Caco-2 (cell line): Measurements from ENCODE around the gene NUDCD2. TPM values are rescaled to one million over a fixed set of nuclear protein-coding genes. Genes with fewer than 3 reads are reported as not detected.
A peak's percentile ranks its signal among the peaks of the same experiment; 100 is the strongest.

Experiments used
- BruUV-seq: library from RNA; stranded (reverse); fragments of 400-500 nt; replicated peaks from 2 replicates; lab custom pipeline; 2021; lab: Mats Ljungman, UMichigan
- CTCF ChIA-PET: fragments of 300-600 bp; sonication (Branson Sonifier 250); formaldehyde crosslinking; loops from one replicate; lab custom pipeline; 2022; ENCODE audit warnings: antibody characterized with exemption; lab: Charles Lee
- POLR2A ChIA-PET: fragments of 300-600 bp; sonication (Branson Sonifier 250); formaldehyde crosslinking; loops from one replicate; lab custom pipeline; 2022; ENCODE audit warnings: antibody characterized with exemption; lab: Charles Lee
- DNase-seq, 2 experiments: peaks; one replicate each; pipeline versions ENCODE4 v3.0.0 to v3.0.0-alpha.2; 2020 to 2022
- H3K27me3 ChIP-seq: replicated peaks from 2 replicates; pipeline ENCODE4 v1.6.0; 2011; ENCODE audit warnings: low read length; ENCODE audit not compliant: control insufficient read depth, insufficient read depth
- H3K36me3 ChIP-seq: 2 replicates; pipeline ENCODE4 v1.5.1; 2011; ENCODE audit warnings: low read length; ENCODE audit not compliant: control insufficient read depth, insufficient read depth
- H3K4me1 ChIP-seq: fragments of 250-450 bp; sonication (Bioruptor Pico); 2 replicates; pipeline ENCODE4 v1.5.1; 2020; ENCODE audit warnings: mild to moderate bottlenecking
- H3K4me3 ChIP-seq: 2 replicates; pipeline ENCODE4 v1.5.1; 2011; ENCODE audit warnings: low read depth, mild to moderate bottlenecking, control low read depth, low read length
- H3K9me3 ChIP-seq: fragments of 250-450 bp; sonication (Bioruptor Pico); 2 replicates; pipeline ENCODE4 v1.5.1; 2020; ENCODE audit warnings: mild to moderate bottlenecking, moderate library complexity
- H3K27ac Mint-ChIP-seq: one replicate; pipeline ENCODE4 v1.8.0; 2022; ENCODE audit warnings: mixed read lengths; ENCODE audit not compliant: unreplicated experiment
- H3K27me3 Mint-ChIP-seq: one replicate; pipeline ENCODE4 v1.8.0; 2022; ENCODE audit warnings: mixed read lengths; ENCODE audit not compliant: insufficient read depth, unreplicated experiment
- H3K36me3 Mint-ChIP-seq: one replicate; pipeline ENCODE4 v1.8.0; 2022; ENCODE audit warnings: mild to moderate bottlenecking, mixed read lengths; ENCODE audit not compliant: insufficient read depth, unreplicated experiment
- H3K4me1 Mint-ChIP-seq: one replicate; pipeline ENCODE4 v1.8.0; 2022; ENCODE audit warnings: low read depth, mixed read lengths; ENCODE audit not compliant: unreplicated experiment
- H3K4me3 Mint-ChIP-seq: one replicate; pipeline ENCODE4 v1.8.0; 2022; ENCODE audit warnings: mild to moderate bottlenecking, moderate library complexity, mixed read lengths; ENCODE audit not compliant: unreplicated experiment
- H3K9me3 Mint-ChIP-seq: one replicate; pipeline ENCODE4 v1.8.0; 2022; ENCODE audit warnings: mixed read lengths; ENCODE audit not compliant: unreplicated experiment
- CTCF ChIP-seq, 2 experiments: fragments of 200-600 bp in 1 of 2; IDR thresholded peaks; 1 replicate in 1 of 2; 2 replicates in 1 of 2; pipeline versions ENCODE4 v1.5.1 to v1.8.0; 2011 to 2022; ENCODE audit warnings: antibody characterized with exemption in 1 of 2, control low read depth in 1 of 2, inconsistent platforms in 1 of 2, low read depth in 1 of 2, low read length in 1 of 2, mild to moderate bottlenecking in 1 of 2, moderate library complexity in 1 of 2; ENCODE audit not compliant: insufficient read depth in 1 of 2, severe bottlenecking in 1 of 2, unreplicated experiment in 1 of 2
- intact Hi-C: fragments of 100-400 bp; cut with micrococcal nuclease; formaldehyde crosslinking; loops from one replicate; pipeline ENCODE4 v1.10.0; 2022; ENCODE audit not compliant: unreplicated experiment
- total RNA-seq: library from RNA; stranded (reverse); gene quantifications from 2 replicates; pipeline ENCODE4 v1.2.3, GENCODE V29; 2022

Gene NUDCD2
- total RNA-seq, 1 experiment from 2014 or later: 50.0 TPM

DNA sequence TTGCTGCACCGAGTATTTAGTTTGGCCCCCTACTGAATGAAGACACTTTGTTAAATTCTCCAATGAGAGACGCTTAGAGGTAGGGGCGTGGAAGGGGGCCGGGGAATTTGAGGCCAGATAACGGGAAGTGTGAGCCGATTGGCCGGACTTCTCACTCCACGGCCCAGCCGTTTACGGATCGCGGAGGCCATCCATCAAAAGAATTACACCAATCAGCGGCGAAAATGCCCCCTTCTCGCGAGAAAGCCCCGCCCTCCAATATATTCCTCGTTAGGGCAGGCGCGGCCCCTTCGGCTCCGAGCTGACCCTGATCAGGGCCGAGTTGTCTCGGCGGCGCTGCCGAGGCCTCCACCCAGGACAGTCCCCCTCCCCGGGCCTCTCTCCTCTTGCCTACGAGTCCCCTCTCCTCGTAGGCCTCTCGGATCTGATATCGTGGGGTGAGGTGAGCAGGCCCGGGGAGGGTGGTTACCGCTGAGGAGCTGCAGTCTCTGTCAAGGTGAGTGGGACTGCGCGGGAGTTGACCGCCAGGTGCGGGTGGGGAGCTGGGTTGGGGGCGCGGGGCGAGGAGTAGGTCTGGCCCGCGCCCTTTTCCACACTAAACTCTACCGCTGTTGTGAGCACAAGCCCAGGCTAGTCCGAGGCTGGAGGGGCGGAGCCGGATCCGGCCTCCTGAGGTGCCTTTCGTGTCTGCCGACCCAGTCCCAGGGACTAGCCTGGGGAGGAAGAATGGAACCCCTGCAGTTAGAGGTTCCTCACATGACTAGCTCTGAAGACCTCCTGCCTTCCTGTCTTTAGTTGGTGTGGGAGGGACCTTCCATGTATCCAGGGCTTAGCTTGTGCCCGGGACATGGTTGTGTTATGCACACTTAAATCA is 22.4 kb downstream of the NUDCD2 start, which contains the start of gene CCNG1:
TSS of gene CCNG1 (plus strand) at position 287 of the 874 bp plus-strand sequence. CDS start 1,662 bp downstream, outside the sequence.
- peak in 1 of 2 experiments; percentile 1 for TF ChIP-seq CTCF (IDR thresholded peaks at IDR 0.05; ENCODE audit: insufficient read depth in 1 of 2, low read depth in 1 of 2, low read length in 1 of 2, severe bottlenecking in 1 of 2, unreplicated experiment in 1 of 2)
- Histone ChIP-seq H3K36me3 (peaks cover 2% of the 10 kb centered on the region; the same call in 1 of the 2 replicates), H3K27me3 (no peaks in the 10 kb centered on the region), H3K4me1 (peaks cover 7% of the 10 kb centered on the region; the same call in 1 of the 2 replicates), H3K4me3 (peak within 1 kb of the TSS; percentile 74), H3K9me3 (no peaks in the 10 kb centered on the region)
- DNase-seq: peak; percentile 97 to 98
- ChIA-PET CTCF (interaction anchor here (1.2 to 1.6 kb wide), 2 partner anchors 22 to 29 kb away, joined by 4 to 9 read pairs; partner anchors contain the start of genes HMMR and NUDCD2), POLR2A (interaction anchor here (1.0 to 3.4 kb wide), 2 partner anchors 22 to 68 kb away, joined by 3 to 120 read pairs; partner anchors contain the start of genes HMMR, MAT2B and NUDCD2)
- Mint-ChIP-seq H3K27ac (peak within 1 kb of the TSS; percentile 89), H3K4me3 (peak within 1 kb of the TSS; percentile 90), H3K9me3 (no peaks in the 10 kb centered on the region), H3K4me1 (peaks cover 8% of the 10 kb centered on the region), H3K36me3 (peaks cover 46% of the 10 kb centered on the region), H3K27me3 (no peaks in the 10 kb centered on the region)
- intact Hi-C loops: loop anchor here (1.0 to 2.0 kb wide), 3 partner anchors 23 to 66 kb away; partner anchors contain the start of genes HMMR and NUDCD2
- no TSS peak for BruUV-seq

GRCh38 chr5:163437011-163437308 is 22.9 kb downstream of the NUDCD2 start:
- H3K4me1 Mint-ChIP-seq: peaks cover 8% of the 10 kb centered on the region
- Histone ChIP-seq H3K27me3 (no peaks in the 10 kb centered on the region), H3K4me1 (peaks cover 7% of the 10 kb centered on the region; the same call in 1 of the 2 replicates), H3K36me3 (peaks cover 2% of the 10 kb centered on the region; the same call in 1 of the 2 replicates), H3K9me3 (no peaks in the 10 kb centered on the region), H3K4me3 (peak overlapping the region; percentile 35)
- peaks cover 41% of the 10 kb centered on the region for H3K36me3 Mint-ChIP-seq
- H3K4me3 Mint-ChIP-seq: peak overlapping the region; percentile 90
- BruUV-seq: no TSS peak
- intact Hi-C loops: loop anchor here (1.0 to 2.0 kb wide), 3 partner anchors 23 to 66 kb away; partner anchors contain the start of genes HMMR and NUDCD2
- ChIA-PET POLR2A (interaction anchor here (3.4 kb wide), 1 partner anchor 23 kb away, joined by 120 read pairs; the partner anchor contains the start of genes HMMR and NUDCD2), CTCF (interaction anchor here (1.2 kb wide), 1 partner anchor 28 kb away, joined by 4 read pairs; no protein-coding TSS in a partner anchor)
- no peak for TF ChIP-seq CTCF (IDR thresholded peaks at IDR 0.05; ENCODE audit: insufficient read depth in 1 of 2, low read depth in 1 of 2, low read length in 1 of 2, severe bottlenecking in 1 of 2, unreplicated experiment in 1 of 2)
- H3K27me3 Mint-ChIP-seq: no peaks in the 10 kb centered on the region
- H3K9me3 Mint-ChIP-seq: no peaks in the 10 kb centered on the region
- H3K27ac Mint-ChIP-seq: peak overlapping the region; percentile 89
- DNase-seq: no peak

DNA sequence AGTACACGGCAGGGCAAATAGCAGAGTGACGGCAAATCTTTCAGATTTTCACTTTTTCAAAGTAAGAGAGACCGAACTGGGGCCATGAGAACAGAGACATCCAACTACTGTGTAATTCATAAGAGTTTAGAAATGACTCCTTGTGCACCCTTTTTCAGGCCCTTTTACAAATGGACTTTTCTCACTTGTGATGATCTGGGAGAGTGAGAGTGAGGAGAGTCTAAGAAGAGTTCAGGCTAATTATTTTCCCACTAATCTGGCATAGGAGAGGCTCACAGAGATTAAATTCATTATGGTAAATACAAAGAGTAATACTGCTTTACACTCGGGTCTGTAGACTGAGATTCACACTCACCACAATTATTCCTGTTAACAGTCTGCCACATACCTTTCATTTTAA is 23.4 kb downstream of the NUDCD2 start:
- peaks cover 41% of the 10 kb centered on the region for H3K36me3 Mint-ChIP-seq
- ChIA-PET POLR2A (no interaction called here), CTCF (no interaction called here)
- Histone ChIP-seq H3K4me3 (peak overlapping the region; percentile 35), H3K4me1 (peaks cover 7% of the 10 kb centered on the region; the same call in 1 of the 2 replicates), H3K27me3 (no peaks in the 10 kb centered on the region), H3K36me3 (peaks cover 2% of the 10 kb centered on the region; the same call in 1 of the 2 replicates), H3K9me3 (no peaks in the 10 kb centered on the region)
- H3K27ac Mint-ChIP-seq: peak overlapping the region; percentile 89
- no peaks in the 10 kb centered on the region for H3K9me3 Mint-ChIP-seq
- DNase-seq: no peak
- peak overlapping the region; percentile 90 for H3K4me3 Mint-ChIP-seq
- TF ChIP-seq CTCF (IDR thresholded peaks at IDR 0.05; ENCODE audit: insufficient read depth in 1 of 2, low read depth in 1 of 2, low read length in 1 of 2, severe bottlenecking in 1 of 2, unreplicated experiment in 1 of 2): no peak
- BruUV-seq: no TSS peak
- intact Hi-C loops: loop anchor here (2.0 kb wide), 1 partner anchor 64 kb away; no protein-coding TSS in a partner anchor
- no peaks in the 10 kb centered on the region for H3K27me3 Mint-ChIP-seq
- H3K4me1 Mint-ChIP-seq: peaks cover 8% of the 10 kb centered on the region
